K562 (cell line): ENCODE results near the gene SCART1. TPM values are rescaled to one million over a fixed set of nuclear protein-coding genes. Genes with fewer than 3 reads are reported as not detected.
A peak's percentile ranks its signal among the peaks of the same experiment; 100 is the strongest.

Source experiments
- ATAC-seq: fragments of 200-7000 bp; cut with Tn5 transposase; 3 replicates; pipeline ENCODE4 v1.9.1; 2020; ENCODE audit warnings: moderate library complexity
- BruUV-seq: library from RNA; stranded (reverse); fragments of 400-500 nt; replicated peaks from 2 replicates; lab custom pipeline; 2021; lab: Mats Ljungman, UMichigan
- CTCF ChIA-PET: fragments of 300-600 bp; formaldehyde crosslinking; extraction: SDS; loops from one replicate; lab custom pipeline; 2021; ENCODE audit warnings: low intra/inter-chr PET ratio; lab: Yijun Ruan, JAX
- POLR2A ChIA-PET: fragments of 300-600, 350-650 bp; sonication (Branson Sonifier 250); formaldehyde crosslinking; extraction: SDS; loops from one replicate; lab custom pipeline; 2021; ENCODE audit warnings: antibody characterized with exemption, inconsistent platforms; lab: Yijun Ruan, JAX
- DNase-seq, 4 experiments: peaks; one replicate each; pipeline versions ENCODE4 v3.0.0 to v3.0.0-alpha.2; 2011 to 2018; ENCODE audit warnings: low spot score in 3 of 4, mixed read lengths in 3 of 4; ENCODE audit errors: extremely low read depth in 1 of 4
- FAIRE-seq: peaks from 2 replicates; lab custom pipeline; 2011; peaks lifted over from hg19 to GRCh38; lab: Jason Lieb, UNC
- H2AFZ ChIP-seq: 2 replicates; pipeline ENCODE4 v1.6.0; 2011; ENCODE audit warnings: low read depth, low read length, control low read depth, inconsistent platforms
- H3K27ac ChIP-seq: fragments of 200-600 bp; 3 replicates; pipeline ENCODE4 v1.8.0; 2011; ENCODE audit warnings: low read depth, mild to moderate bottlenecking, control low read depth, inconsistent platforms, low read length, moderate library complexity, mixed read lengths; ENCODE audit errors: extremely low read depth
- H3K27me3 ChIP-seq, 2 experiments: fragments of 300-600 bp in 1 of 2; 2 replicates in 1 of 2; 3 replicates in 1 of 2; pipeline versions ENCODE4 v1.6.0 to v1.8.0; 2011; ENCODE audit warnings: inconsistent platforms in 2 of 2, low read length in 2 of 2, mild to moderate bottlenecking in 1 of 2, mixed read lengths in 1 of 2, moderate library complexity in 1 of 2; ENCODE audit not compliant: control insufficient read depth in 2 of 2, insufficient read depth in 2 of 2
- H3K36me3 ChIP-seq: fragments of 300-600 bp; 3 replicates; pipeline ENCODE4 v1.8.0; 2011; ENCODE audit warnings: mild to moderate bottlenecking, low read length, inconsistent platforms; ENCODE audit not compliant: control insufficient read depth, insufficient read depth
- H3K4me1 ChIP-seq, 2 experiments: fragments of 200-600 bp in 1 of 2; replicated peaks in 1 of 2; 2 replicates in 1 of 2; 3 replicates in 1 of 2; pipeline versions ENCODE4 v1.5.1 to v1.8.0; 2011; ENCODE audit warnings: inconsistent platforms in 2 of 2, low read length in 2 of 2, mild to moderate bottlenecking in 1 of 2, mixed read lengths in 1 of 2, moderate library complexity in 1 of 2; ENCODE audit not compliant: control insufficient read depth in 2 of 2, insufficient read depth in 2 of 2
- H3K4me2 ChIP-seq: 2 replicates; pipeline ENCODE4 v1.6.1; 2011; ENCODE audit warnings: low read length, control low read depth, inconsistent platforms, mixed read lengths; ENCODE audit not compliant: insufficient read depth
- H3K4me3 ChIP-seq: fragments of 200-600 bp; sonication (generic), shearing (Covaris generic); 2 replicates; pipeline ENCODE4 v1.5.1; 2016; ENCODE audit warnings: control low read depth, inconsistent platforms
- H3K79me2 ChIP-seq: fragments of 200-600 bp; 3 replicates; pipeline ENCODE4 v1.8.0; 2011; ENCODE audit warnings: low read length, inconsistent platforms; ENCODE audit not compliant: control insufficient read depth, insufficient read depth
- H3K9ac ChIP-seq, 2 experiments: 2 replicates each; pipeline versions ENCODE4 v1.6.0 to v1.6.1; 2011; ENCODE audit warnings: low read depth in 2 of 2, low read length in 2 of 2, control low read depth in 1 of 2, inconsistent platforms in 1 of 2, mild to moderate bottlenecking in 1 of 2, mixed read lengths in 1 of 2; ENCODE audit not compliant: insufficient read depth in 1 of 2
- H3K9me1 ChIP-seq: one replicate; pipeline ENCODE4 v1.6.0; 2011; ENCODE audit warnings: inconsistent platforms, mild to moderate bottlenecking, low read length, moderate library complexity; ENCODE audit not compliant: control insufficient read depth, insufficient read depth
- H3K9me3 ChIP-seq: replicated peaks from 2 replicates; pipeline ENCODE4 v1.5.1; 2011; ENCODE audit warnings: low read depth, low read length, inconsistent platforms; ENCODE audit not compliant: control insufficient read depth, insufficient read depth
- H4K20me1 ChIP-seq: replicated peaks from 2 replicates; pipeline ENCODE4 v1.6.1; 2011; ENCODE audit warnings: low read length, inconsistent platforms, mixed read lengths; ENCODE audit not compliant: control insufficient read depth, insufficient read depth
- ATF7 ChIP-seq: fragments of 450-650 bp; IDR thresholded peaks from 2 replicates; pipeline ENCODE4 v1.7.1; 2014; ENCODE audit warnings: mild to moderate bottlenecking, moderate library complexity
- TBP ChIP-seq: optimal IDR thresholded peaks from 2 replicates; pipeline ENCODE3; 2011; ENCODE audit warnings: low read depth, low read length, improper control_type of control experiment
- ZNF175 ChIP-seq: fragments of 200-800 bp; sonication (Bioruptor generic); IDR thresholded peaks from 2 replicates; pipeline ENCODE4 v1.6.1; 2016; ENCODE audit warnings: low read depth, mild to moderate bottlenecking, missing genetic modification characterization, missing compliant biosample characterization
- ZNF830 ChIP-seq: fragments of 250-450 bp; sonication (Bioruptor Pico); IDR thresholded peaks from 2 replicates; pipeline ENCODE4 v1.5.0; 2021; ENCODE audit warnings: mild to moderate bottlenecking
- WGBS: fragments of 100-300 bp; shearing (Covaris generic); methylation state at CpG from one replicate; pipeline ENCODE4 v1.1.6; 2016; ENCODE audit warnings: low coverage, mixed read lengths; ENCODE audit not compliant: insufficient coverage; ENCODE audit errors: missing lambda C conversion rate; 5-methylcytosine and 5-hydroxymethylcytosine counted together
- in situ Hi-C: fragments of 300-500 bp; cut with MboI; formaldehyde crosslinking; loops from 4 replicates; pipeline ENCODE4 v1.15.0; 2018; ENCODE audit warnings: inconsistent platforms, mixed read lengths
- intact Hi-C: fragments of 100-400 bp; cut with micrococcal nuclease; formaldehyde crosslinking; loops from 2 replicates; pipeline ENCODE4 v1.14.2; 2022
- polyA plus RNA-seq, 8 experiments: library from polyadenylated mRNA; depleted of rRNA in 4 of 8; stranded (reverse) in 5 of 8; unstranded in 3 of 8; fragments of >200 nt; fragmentation: Nextera tagmentation in 2 of 8; fragmentation: Illumina TruSeq in 1 of 8; extraction: Ambion mirVana in 2 of 8; extraction: Trizol in 1 of 8; gene quantifications; 2 replicates each; pipeline versions ENCODE4 v1.2.1 to v1.2.3, GENCODE V29; 2011 to 2014; ENCODE audit warnings: inconsistent platforms in 1 of 8, missing spikeins in 1 of 8
- total RNA-seq, 7 experiments: library from RNA; depleted of rRNA in 6 of 7; stranded (reverse); fragments of >200 nt in 6 of 7; fragmentation: Illumina TruSeq in 2 of 7; extraction: Trizol in 2 of 7; gene quantifications; 2 replicates each; pipeline versions ENCODE4 v1.2.1 to v1.2.3, GENCODE V29; 2011 to 2021; ENCODE audit warnings: low replicate concordance in 1 of 7
- TF ChIP-seq, protein P1 (sequence below): fragments of 450-650 bp; IDR thresholded peaks from 2 replicates; pipeline ENCODE4 v1.6.1; 2018; ENCODE audit not compliant: partially characterized antibody

The SCART1 gene
- total and polyA plus RNA-seq, 9 of the 15 experiments (the other 6 are each of a cell fraction or from before 2014, with no cell fraction given), result 0.18 to 6.5 (median 4.5) TPM

DNA sequence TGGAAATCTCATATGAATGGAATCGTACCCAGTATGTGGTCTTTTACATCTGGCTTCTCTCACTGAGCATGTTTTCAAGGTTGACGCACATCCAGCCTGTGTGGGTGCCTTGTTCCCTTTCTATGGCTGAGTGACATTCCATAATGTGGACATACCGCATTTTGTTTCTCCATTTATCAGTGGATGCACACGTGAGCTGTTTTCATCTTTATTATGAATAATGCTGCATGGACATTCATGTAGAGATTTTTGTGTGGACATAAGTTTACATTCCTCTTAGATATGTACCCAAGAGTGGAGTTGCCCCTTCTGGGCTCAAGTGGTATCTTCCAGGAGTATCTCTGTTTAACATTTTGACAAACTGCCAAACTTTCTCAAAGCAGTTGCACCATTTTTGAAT, 1.3 kb upstream of the SCART1 start:
- no peak for TF ChIP-seq TBP
- no peak for TF ChIP-seq ZNF175 (CRISPR knock-in tag)
- no peak for TF ChIP-seq ZNF830 (CRISPR knock-in tag)
- TF ChIP-seq ATF7, result peak; percentile 20; the same call in 1 of the 2 replicates
- TF ChIP-seq, protein P1, sequence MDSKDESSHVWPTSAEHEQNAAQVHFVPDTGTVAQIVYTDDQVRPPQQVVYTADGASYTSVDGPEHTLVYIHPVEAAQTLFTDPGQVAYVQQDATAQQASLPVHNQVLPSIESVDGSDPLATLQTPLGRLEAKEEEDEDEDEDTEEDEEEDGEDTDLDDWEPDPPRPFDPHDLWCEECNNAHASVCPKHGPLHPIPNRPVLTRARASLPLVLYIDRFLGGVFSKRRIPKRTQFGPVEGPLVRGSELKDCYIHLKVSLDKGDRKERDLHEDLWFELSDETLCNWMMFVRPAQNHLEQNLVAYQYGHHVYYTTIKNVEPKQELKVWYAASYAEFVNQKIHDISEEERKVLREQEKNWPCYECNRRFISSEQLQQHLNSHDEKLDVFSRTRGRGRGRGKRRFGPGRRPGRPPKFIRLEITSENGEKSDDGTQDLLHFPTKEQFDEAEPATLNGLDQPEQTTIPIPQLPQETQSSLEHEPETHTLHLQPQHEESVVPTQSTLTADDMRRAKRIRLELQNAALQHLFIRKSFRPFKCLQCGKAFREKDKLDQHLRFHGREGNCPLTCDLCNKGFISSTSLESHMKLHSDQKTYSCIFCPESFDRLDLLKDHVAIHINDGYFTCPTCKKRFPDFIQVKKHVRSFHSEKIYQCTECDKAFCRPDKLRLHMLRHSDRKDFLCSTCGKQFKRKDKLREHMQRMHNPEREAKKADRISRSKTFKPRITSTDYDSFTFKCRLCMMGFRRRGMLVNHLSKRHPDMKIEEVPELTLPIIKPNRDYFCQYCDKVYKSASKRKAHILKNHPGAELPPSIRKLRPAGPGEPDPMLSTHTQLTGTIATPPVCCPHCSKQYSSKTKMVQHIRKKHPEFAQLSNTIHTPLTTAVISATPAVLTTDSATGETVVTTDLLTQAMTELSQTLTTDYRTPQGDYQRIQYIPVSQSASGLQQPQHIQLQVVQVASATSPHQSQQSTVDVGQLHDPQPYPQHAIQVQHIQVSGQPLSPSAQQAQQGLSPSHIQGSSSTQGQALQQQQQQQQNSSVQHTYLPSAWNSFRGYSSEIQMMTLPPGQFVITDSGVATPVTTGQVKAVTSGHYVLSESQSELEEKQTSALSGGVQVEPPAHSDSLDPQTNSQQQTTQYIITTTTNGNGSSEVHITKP, result peak; percentile 93
- TF ChIP-seq, all 486 proteins: peak for 2
- Histone ChIP-seq H3K4me1 (peaks cover 0 to 33% of the 10 kb centered on the region in 2 experiments; a peak in 2 of 5 replicates), H3K36me3 (no peaks in the 10 kb centered on the region), H3K9me1 (no peaks in the 10 kb centered on the region), H3K27ac (no peak overlapping the region), H3K4me2 (no peak overlapping the region), H3K4me3 (no peak overlapping the region), H4K20me1 (no peaks in the 10 kb centered on the region), H3K27me3 (peaks cover 0 to 25% of the 10 kb centered on the region in 2 experiments; a peak in 2 of 5 replicates), H3K79me2 (no peaks in the 10 kb centered on the region; the same call in 2 of the 3 replicates), H3K9ac (no peak overlapping the region), H3K9me3 (0 out of 2 replicates have a peak, but pooled peaks cover 2% of the 10 kb centered on the region), H2AFZ (no peak overlapping the region)
- no peak for DNase-seq
- in situ Hi-C loops (no loop called here), intact Hi-C loops (no loop called here)
- POLR2A ChIA-PET, result interaction anchor here (2.3 kb wide), 1 partner anchor 10 kb away, joined by 7 read pairs; no protein-coding TSS in a partner anchor
- CTCF ChIA-PET, result interaction anchor here (0.6 kb wide), 1 partner anchor 53 kb away, joined by 3 read pairs; no protein-coding TSS in a partner anchor
- ATAC-seq, result no peak
- no TSS peak for BruUV-seq
- WGBS, result 4% methylated on average over 4 of the region's 4 CpGs
- FAIRE-seq, result no peak
